HUDEP-2 (cell line): Measurements from ENCODE around the gene MTR.
"Not testable (repeated sequence)": the region's sequence is repeated elsewhere in the genome, so short reads cannot be mapped to it uniquely, and the experiment has no call there.

Experiments used
- DNase-seq, 76 experiments: peaks; one replicate each; lab custom pipeline; 2025; ENCODE audit not compliant: unreplicated experiment in 76 of 76; lab: John Stamatoyannopoulos, UW

MTR gene

GRCh38 chr1:236893626-236894545, 98.8 kb downstream of the MTR start:
- no peak for DNase-seq

- no peak for DNase-seq
These were observed 100.7 kb downstream of the MTR start for GRCh38 chr1:236895665-236896387.

- no peak for DNase-seq
These were observed 101.6 kb downstream of the MTR start for GRCh38 chr1:236896716-236897115.

DNA sequence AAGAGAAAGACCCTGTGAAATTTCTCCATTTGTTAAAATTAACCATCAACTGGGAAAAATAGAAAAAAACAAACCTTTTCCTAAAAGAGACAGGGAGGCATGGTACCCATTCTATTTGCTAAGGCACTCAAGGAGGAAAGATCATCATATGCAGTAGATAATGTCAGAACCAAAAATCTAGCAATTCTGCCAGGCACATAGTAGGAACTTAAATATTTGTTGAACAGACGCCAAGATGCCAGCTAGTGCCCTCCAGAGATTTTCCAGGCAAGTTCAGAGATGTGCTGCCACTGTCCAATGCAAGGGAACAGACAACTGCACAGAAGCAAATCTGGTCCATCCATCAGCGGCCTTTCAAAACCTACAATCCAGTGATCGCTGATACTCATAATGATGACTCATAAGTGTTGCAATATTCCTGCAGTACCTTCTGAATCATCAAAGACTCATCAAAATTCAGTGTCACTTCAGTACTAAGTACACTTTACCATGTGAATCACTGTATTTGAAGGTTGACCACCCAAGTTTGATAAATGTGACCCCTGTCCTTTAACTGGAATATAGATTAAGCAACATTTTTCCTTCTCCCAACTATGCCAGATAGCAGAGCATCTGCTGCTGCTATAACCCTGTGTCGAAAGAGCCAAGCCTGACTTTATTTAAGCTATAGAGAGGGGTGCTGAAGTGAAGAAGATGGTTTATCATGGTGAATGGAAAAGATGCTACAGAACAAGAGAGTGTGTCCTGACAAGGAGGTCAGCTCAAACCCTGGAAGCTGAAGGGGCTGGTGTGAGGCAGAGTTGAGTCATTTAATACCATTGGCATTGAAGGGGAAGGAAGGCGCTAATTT, 110.0 kb downstream of the MTR start:
- peak in 8 of 76 experiments; percentile 3 to 23 (median 14) for DNase-seq

GRCh38 chr1:236907205-236907604, 112.1 kb downstream of the MTR start:
- DNase-seq: no peak

DNA sequence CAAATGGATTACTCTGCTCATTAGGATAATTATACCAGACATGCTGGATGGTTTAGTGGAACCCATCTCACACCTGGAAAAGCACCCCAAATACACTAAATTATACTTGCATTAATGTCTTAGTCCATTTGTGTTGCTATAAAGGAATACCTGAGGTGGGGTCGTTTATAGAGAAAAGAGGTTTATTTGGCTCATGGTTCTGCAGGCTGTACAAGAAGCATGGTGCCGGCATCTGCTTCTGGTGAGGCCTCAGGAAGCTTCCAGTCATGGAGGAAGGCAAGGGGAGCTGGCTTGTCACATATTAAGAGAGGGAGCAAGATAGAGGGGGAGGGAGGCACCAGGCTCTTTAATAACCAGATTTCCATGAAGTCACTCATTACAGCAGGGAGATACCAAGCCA, 113.6 kb downstream of the MTR start:
- no peak for DNase-seq

DNA sequence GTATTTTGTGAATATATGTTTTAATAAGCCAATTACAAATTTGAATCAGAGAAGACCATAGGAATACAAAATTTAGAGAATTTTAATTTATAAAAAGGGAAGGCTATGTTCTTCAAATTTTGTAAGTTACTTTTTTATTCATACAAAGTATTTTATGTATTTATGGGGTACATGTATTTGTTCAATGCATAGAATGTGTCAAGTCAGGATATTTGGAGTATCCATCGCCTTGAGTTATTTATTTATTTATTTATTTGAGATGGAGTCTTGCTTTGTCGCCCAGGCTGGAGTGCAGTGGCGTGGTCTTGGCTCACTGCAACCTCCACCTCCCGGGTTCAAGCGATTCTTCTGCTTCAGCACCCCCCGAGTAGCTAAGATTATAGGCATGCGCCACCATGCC, 116.0 kb downstream of the MTR start:
- DNase-seq: not testable (repeated sequence)

GRCh38 chr1:236913371-236914037, 118.4 kb downstream of the MTR start:
- peak in 66 of 76 experiments; percentile 8 to 96 (median 64) for DNase-seq

DNA sequence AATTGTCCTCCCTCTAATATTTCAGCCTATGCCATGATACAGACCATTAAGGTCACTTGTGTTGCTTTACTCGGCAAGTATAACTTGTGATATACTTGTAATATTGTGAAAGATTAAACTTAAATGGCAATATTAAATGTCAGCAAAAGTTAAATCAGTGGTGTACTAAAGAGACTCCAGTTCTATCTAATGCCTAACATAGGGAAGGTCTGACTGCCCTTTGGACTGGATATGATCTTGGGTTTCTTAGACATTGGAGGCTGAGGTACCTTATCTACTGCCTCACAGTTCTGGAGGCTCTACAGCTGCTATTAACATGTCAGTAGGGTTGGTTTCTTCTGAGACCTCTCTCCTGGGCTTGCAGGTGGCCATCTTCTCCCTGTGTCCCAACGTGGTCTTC, 119.3 kb downstream of the MTR start:
- DNase-seq: peak in 50 of 76 experiments; percentile 2 to 78 (median 36)

- no peak for DNase-seq
These were observed 121.2 kb downstream of the MTR start for GRCh38 chr1:236916131-236916800.

DNA sequence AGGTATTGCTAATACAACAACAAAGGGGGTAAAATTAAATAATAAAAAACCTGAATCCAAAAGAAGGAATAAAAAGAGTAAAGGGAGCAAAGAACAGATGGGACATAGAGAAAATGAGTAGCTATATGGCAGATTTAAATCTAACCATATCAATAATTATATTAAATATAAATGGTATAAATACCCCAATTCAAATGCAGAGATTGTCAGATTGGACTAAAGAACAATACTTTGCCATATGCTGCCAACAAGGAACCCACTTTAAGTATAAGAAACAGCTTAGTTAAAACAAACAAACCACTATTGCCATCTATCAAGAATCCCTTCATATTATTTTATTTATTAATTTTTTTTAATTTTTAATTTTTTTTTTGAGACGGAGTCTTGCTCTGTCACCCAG, 122.4 kb downstream of the MTR start:
- no peak for DNase-seq

GRCh38 chr1:236920286-236920894, 125.3 kb downstream of the MTR start:
- DNase-seq: no peak

GRCh38 chr1:236921610-236922009, 126.5 kb downstream of the MTR start:
- DNase-seq: no peak

- no peak for DNase-seq
These were observed 127.1 kb downstream of the MTR start for GRCh38 chr1:236922190-236922589.

- DNase-seq: no peak
These were observed 130.3 kb downstream of the MTR start for GRCh38 chr1:236925386-236925785.

DNA sequence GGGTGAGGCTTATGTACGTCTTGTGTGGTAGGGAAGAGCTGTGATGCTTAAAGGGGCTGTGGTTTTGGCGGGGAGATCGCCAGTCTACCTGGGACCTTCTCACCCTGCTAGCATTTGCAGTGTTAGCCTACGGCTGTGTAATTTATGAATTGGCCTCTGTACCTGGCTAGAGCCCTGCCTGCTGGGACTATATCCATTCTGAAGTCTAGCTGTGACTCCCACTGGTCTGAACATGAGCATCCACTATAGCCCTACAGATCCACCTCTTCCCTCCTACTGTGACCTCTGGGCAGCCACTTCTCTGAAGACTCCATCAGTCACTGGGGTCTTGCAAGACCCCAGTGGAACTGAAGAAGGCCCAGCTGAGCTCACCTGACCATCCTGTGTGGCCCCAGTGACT, 135.4 kb downstream of the MTR start:
- no peak for DNase-seq

- no peak for DNase-seq
These were observed 143.7 kb downstream of the MTR start for GRCh38 chr1:236938760-236939159.

GRCh38 chr1:236942431-236942830, 147.3 kb downstream of the MTR start:
- DNase-seq: no peak

DNA sequence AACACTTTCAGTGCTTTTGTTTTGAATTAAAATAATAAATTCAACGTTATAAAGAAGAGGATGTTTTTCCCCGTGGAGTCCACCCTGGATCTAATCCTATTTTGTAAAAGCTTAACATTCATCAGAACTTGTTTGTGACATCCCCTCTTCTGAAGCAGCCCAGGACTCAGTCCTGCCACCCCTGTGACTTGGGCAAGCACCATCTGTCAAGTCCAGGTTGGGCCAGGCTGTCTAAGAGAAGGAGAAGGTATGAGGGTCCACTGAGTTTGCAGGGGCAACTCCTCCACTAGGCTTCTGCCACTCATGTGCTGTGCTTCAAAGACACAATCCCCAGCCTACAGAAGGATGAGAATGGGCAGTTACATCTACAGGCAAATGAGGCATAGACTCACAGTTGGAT, 149.5 kb downstream of the MTR start:
- DNase-seq: no peak
